Liver (tissue), 9 donors: ENCODE measurements around the gene CTSF. TPM values are rescaled to one million over a fixed set of nuclear protein-coding genes. Genes with fewer than 3 reads are reported as not detected.

Experiments
- DNase-seq: peaks from one replicate; pipeline ENCODE4 v3.0.0-alpha.2; 2017; ENCODE audit warnings: low spot score
- H3K27ac ChIP-seq, 2 donors: one replicate each; pipeline ENCODE4 v1.7.0; 2013; ENCODE audit warnings: inconsistent platforms in 2 of 2, low read length in 2 of 2, control low read depth in 1 of 2, low read depth in 1 of 2, mild to moderate bottlenecking in 1 of 2
- H3K27me3 ChIP-seq, 4 donors: one replicate each; pipeline versions ENCODE4 v1.6.1 to v1.7.0; 2013; ENCODE audit warnings: low read length in 3 of 4, inconsistent platforms in 1 of 4, mild to moderate bottlenecking in 1 of 4, moderate library complexity in 1 of 4; ENCODE audit not compliant: control insufficient read depth in 4 of 4, insufficient read depth in 4 of 4
- H3K36me3 ChIP-seq, 4 donors: one replicate each; pipeline versions ENCODE4 v1.6.1 to v1.7.0; 2013; ENCODE audit warnings: low read length in 3 of 4, mild to moderate bottlenecking in 3 of 4, low read depth in 1 of 4, moderate library complexity in 1 of 4; ENCODE audit not compliant: control insufficient read depth in 4 of 4, insufficient read depth in 3 of 4
- H3K4me1 ChIP-seq, 4 donors: one replicate each; pipeline versions ENCODE4 v1.6.1 to v1.7.0; 2013; ENCODE audit warnings: low read length in 3 of 4, mild to moderate bottlenecking in 3 of 4, moderate library complexity in 1 of 4; ENCODE audit not compliant: control insufficient read depth in 4 of 4, insufficient read depth in 4 of 4
- H3K4me3 ChIP-seq, 3 donors: one replicate each; pipeline versions ENCODE4 v1.6.1 to v1.7.0; 2013; ENCODE audit warnings: low read length in 3 of 3, control low read depth in 1 of 3, low read depth in 1 of 3, mild to moderate bottlenecking in 1 of 3
- H3K9ac ChIP-seq, 2 donors: one replicate each; pipeline ENCODE4 v1.7.0; 2013; ENCODE audit warnings: low read length in 2 of 2, mild to moderate bottlenecking in 2 of 2, moderate library complexity in 2 of 2, control low read depth in 1 of 2, low read depth in 1 of 2
- H3K9me3 ChIP-seq, 4 donors: one replicate each; pipeline versions ENCODE4 v1.6.1 to v1.7.0; 2013; ENCODE audit warnings: low read length in 3 of 4; ENCODE audit not compliant: control insufficient read depth in 4 of 4
- EGR1 ChIP-seq, 2 donors: IDR thresholded peaks; 2 replicates each; pipeline ENCODE4 v1.6.1; 2016 to 2018; ENCODE audit warnings: antibody characterized with exemption in 2 of 2, low read depth in 2 of 2
- FOXA1 ChIP-seq: IDR thresholded peaks from 2 replicates; pipeline ENCODE4 v1.6.1; 2016; ENCODE audit warnings: antibody characterized with exemption
- FOXA2 ChIP-seq: IDR thresholded peaks from 2 replicates; pipeline ENCODE4 v1.6.1; 2016; ENCODE audit warnings: antibody characterized with exemption
- GABPA ChIP-seq, 2 donors: IDR thresholded peaks in 1 of 2; conservative IDR thresholded peaks in 1 of 2; 2 replicates each; pipeline ENCODE4 v1.6.1; 2016; ENCODE audit warnings: antibody characterized with exemption in 2 of 2, mild to moderate bottlenecking in 1 of 2, moderate library complexity in 1 of 2
- HNF4G ChIP-seq: IDR thresholded peaks from 2 replicates; pipeline ENCODE4 v1.6.1; 2016; ENCODE audit warnings: antibody characterized with exemption
- JUND ChIP-seq, 2 donors: IDR thresholded peaks; 2 replicates each; pipeline ENCODE4 v1.6.1; 2016; ENCODE audit warnings: antibody characterized with exemption in 2 of 2
- RXRA ChIP-seq, 2 donors: IDR thresholded peaks; 2 replicates each; pipeline ENCODE4 v1.6.1; 2017 to 2018; ENCODE audit warnings: antibody characterized with exemption in 2 of 2, mild to moderate bottlenecking in 1 of 2
- SP1 ChIP-seq: IDR thresholded peaks from 2 replicates; pipeline ENCODE4 v1.6.1; 2018; ENCODE audit warnings: antibody characterized with exemption, mild to moderate bottlenecking
- TAF1 ChIP-seq: conservative IDR thresholded peaks from 2 replicates; pipeline ENCODE4 v1.6.1; 2016; ENCODE audit warnings: antibody characterized with exemption, mild to moderate bottlenecking
- YY1 ChIP-seq: IDR thresholded peaks from 2 replicates; pipeline ENCODE4 v1.6.1; 2016; ENCODE audit warnings: antibody characterized with exemption, mild to moderate bottlenecking
- WGBS: extraction: QIAGEN DNeasy Blood & Tissue Kit; methylation state at CpG from one replicate; pipeline ENCODE4 v1.1.7; 2013; 5-methylcytosine and 5-hydroxymethylcytosine counted together
- polyA plus RNA-seq, 2 donors: library from polyadenylated mRNA; stranded (reverse) in 1 of 2; unstranded in 1 of 2; fragments of 200-250 nt in 1 of 2; fragments of >200 nt in 1 of 2; fragmentation: Nextera tagmentation in 1 of 2; extraction: Ambion mirVana in 1 of 2; gene quantifications; one replicate each; pipeline versions ENCODE4 v1.2.1 to v1.2.3, GENCODE V29; 2013 to 2015
- total RNA-seq, 2 donors: library from RNA; depleted of rRNA; stranded (reverse); fragments of >200 nt; gene quantifications; one replicate each; pipeline ENCODE4 v1.2.3, GENCODE V29; 2014
- TF ChIP-seq, protein P1 (sequence below): IDR thresholded peaks from 2 replicates; pipeline ENCODE4 v1.6.1; 2016; ENCODE audit warnings: antibody characterized with exemption
- TF ChIP-seq, protein P2 (sequence below): IDR thresholded peaks from 2 replicates; pipeline ENCODE4 v1.6.1; 2016; ENCODE audit warnings: antibody characterized with exemption
- TF ChIP-seq, protein P3 (sequence below): IDR thresholded peaks from 2 replicates; pipeline ENCODE4 v1.6.1; 2016; ENCODE audit warnings: antibody characterized with exemption, mild to moderate bottlenecking
- TF ChIP-seq, protein P4 (sequence below): fragments of 150-350 bp; IDR thresholded peaks from 2 replicates; pipeline ENCODE4 v1.5.1; 2017; ENCODE audit warnings: improper control_type of control experiment, low read depth, low read length; ENCODE audit not compliant: missing input control
- TF ChIP-seq, protein P5 (sequence below): IDR thresholded peaks from 2 replicates; pipeline ENCODE4 v1.6.1; 2016; ENCODE audit warnings: antibody characterized with exemption
- donor health status: healthy.
- donor health status: healthy.
- donor health status: healthy.
- donor health status: healthy.
- donor health status: healthy.

The CTSF gene
- total and polyA plus RNA-seq, 4 donors: 8.5 to 31.9 (median 24.0) TPM

DNA sequence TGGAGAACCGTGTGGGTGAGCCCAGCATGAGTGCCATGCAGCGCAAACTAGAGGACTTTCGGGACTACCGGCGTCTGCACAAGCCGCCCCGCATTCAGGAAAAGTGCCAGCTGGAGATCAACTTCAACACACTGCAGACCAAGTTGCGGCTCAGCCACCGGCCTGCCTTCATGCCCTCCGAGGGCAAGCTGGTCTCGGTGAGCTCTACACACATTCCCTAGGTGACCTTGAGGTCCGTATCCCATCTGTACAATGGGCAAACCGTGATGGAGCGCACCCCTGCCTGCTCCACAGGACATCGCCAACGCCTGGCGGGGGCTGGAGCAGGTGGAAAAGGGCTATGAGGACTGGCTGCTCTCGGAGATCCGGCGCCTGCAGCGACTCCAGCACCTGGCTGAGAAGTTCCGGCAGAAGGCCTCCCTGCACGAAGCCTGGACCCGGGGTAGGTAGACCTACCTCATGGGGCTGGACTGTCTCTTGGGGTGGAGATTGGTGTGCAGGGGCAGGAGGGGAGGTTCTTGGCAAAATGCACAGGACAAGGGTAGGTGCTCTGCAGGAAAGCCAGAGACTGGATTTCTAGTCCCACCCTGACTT is 10.6 kb downstream of the CTSF start (continued):
- TF ChIP-seq, protein P1, sequence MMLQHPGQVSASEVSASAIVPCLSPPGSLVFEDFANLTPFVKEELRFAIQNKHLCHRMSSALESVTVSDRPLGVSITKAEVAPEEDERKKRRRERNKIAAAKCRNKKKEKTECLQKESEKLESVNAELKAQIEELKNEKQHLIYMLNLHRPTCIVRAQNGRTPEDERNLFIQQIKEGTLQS: no peak
- TF ChIP-seq, protein P2, sequence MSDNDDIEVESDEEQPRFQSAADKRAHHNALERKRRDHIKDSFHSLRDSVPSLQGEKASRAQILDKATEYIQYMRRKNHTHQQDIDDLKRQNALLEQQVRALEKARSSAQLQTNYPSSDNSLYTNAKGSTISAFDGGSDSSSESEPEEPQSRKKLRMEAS: no peak
- TF ChIP-seq SP1: no peak
- TF ChIP-seq TAF1: no peak

DNA sequence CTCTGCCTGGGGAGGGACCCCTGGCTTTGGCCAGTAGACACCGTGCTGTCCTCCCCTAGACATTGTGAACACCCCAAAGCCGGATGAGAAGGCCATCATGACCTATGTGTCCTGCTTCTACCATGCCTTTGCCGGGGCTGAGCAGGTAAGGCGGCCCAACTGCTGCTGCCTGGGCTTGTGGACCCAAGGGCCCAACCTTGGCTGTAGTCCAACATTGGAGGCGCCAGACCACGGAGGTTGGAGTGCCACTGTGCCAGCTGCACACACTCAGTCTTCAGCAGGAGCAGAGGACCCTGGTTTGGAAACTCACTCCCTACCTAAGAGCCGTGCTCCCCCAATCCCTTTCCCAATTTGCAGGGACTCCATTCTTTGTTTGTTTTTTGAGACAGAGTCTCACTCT is 12.3 kb downstream of the CTSF start:
- Histone ChIP-seq H3K27ac (no peak overlapping the region), H3K27me3 (no peaks in the 10 kb centered on the region), H3K4me3 (no peak overlapping the region), H3K9me3 (no peaks in the 10 kb centered on the region), H3K36me3 (no peaks in the 10 kb centered on the region), H3K4me1 (peaks cover 0 to 3% (median 1%) of the 10 kb centered on the region in 4 donors), H3K9ac (no peak overlapping the region)
- WGBS: 90% methylated on average over 7 of the region's 7 CpGs
- TF ChIP-seq HNF4G (no peak), RXRA (IDR thresholded peaks at IDR 0.05) (no peak), GABPA (IDR thresholded peaks at IDR 0.05 in 1 of 2, conservative IDR thresholded peaks at IDR 0.05 in 1 of 2) (no peak), JUND (IDR thresholded peaks at IDR 0.05) (no peak), YY1 (no peak), FOXA2 (no peak), EGR1 (IDR thresholded peaks at IDR 0.05; ENCODE audit: low read depth in 2 of 2) (no peak), FOXA1 (no peak)
- TF ChIP-seq, protein P3, sequence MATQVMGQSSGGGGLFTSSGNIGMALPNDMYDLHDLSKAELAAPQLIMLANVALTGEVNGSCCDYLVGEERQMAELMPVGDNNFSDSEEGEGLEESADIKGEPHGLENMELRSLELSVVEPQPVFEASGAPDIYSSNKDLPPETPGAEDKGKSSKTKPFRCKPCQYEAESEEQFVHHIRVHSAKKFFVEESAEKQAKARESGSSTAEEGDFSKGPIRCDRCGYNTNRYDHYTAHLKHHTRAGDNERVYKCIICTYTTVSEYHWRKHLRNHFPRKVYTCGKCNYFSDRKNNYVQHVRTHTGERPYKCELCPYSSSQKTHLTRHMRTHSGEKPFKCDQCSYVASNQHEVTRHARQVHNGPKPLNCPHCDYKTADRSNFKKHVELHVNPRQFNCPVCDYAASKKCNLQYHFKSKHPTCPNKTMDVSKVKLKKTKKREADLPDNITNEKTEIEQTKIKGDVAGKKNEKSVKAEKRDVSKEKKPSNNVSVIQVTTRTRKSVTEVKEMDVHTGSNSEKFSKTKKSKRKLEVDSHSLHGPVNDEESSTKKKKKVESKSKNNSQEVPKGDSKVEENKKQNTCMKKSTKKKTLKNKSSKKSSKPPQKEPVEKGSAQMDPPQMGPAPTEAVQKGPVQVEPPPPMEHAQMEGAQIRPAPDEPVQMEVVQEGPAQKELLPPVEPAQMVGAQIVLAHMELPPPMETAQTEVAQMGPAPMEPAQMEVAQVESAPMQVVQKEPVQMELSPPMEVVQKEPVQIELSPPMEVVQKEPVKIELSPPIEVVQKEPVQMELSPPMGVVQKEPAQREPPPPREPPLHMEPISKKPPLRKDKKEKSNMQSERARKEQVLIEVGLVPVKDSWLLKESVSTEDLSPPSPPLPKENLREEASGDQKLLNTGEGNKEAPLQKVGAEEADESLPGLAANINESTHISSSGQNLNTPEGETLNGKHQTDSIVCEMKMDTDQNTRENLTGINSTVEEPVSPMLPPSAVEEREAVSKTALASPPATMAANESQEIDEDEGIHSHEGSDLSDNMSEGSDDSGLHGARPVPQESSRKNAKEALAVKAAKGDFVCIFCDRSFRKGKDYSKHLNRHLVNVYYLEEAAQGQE: no peak
- TF ChIP-seq, protein P4, sequence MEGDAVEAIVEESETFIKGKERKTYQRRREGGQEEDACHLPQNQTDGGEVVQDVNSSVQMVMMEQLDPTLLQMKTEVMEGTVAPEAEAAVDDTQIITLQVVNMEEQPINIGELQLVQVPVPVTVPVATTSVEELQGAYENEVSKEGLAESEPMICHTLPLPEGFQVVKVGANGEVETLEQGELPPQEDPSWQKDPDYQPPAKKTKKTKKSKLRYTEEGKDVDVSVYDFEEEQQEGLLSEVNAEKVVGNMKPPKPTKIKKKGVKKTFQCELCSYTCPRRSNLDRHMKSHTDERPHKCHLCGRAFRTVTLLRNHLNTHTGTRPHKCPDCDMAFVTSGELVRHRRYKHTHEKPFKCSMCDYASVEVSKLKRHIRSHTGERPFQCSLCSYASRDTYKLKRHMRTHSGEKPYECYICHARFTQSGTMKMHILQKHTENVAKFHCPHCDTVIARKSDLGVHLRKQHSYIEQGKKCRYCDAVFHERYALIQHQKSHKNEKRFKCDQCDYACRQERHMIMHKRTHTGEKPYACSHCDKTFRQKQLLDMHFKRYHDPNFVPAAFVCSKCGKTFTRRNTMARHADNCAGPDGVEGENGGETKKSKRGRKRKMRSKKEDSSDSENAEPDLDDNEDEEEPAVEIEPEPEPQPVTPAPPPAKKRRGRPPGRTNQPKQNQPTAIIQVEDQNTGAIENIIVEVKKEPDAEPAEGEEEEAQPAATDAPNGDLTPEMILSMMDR: no peak
- TF ChIP-seq, protein P1: no peak
- TF ChIP-seq, protein P5, sequence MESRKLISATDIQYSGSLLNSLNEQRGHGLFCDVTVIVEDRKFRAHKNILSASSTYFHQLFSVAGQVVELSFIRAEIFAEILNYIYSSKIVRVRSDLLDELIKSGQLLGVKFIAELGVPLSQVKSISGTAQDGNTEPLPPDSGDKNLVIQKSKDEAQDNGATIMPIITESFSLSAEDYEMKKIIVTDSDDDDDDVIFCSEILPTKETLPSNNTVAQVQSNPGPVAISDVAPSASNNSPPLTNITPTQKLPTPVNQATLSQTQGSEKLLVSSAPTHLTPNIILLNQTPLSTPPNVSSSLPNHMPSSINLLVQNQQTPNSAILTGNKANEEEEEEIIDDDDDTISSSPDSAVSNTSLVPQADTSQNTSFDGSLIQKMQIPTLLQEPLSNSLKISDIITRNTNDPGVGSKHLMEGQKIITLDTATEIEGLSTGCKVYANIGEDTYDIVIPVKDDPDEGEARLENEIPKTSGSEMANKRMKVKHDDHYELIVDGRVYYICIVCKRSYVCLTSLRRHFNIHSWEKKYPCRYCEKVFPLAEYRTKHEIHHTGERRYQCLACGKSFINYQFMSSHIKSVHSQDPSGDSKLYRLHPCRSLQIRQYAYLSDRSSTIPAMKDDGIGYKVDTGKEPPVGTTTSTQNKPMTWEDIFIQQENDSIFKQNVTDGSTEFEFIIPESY: no peak
- TF ChIP-seq, protein P2: no peak
- no peak for DNase-seq
